SK-N-MC (cell line): ENCODE results near the gene CLIC5.

Experiments
- DNase-seq: peaks from one replicate; pipeline ENCODE4 v3.0.0-alpha.2; 2011; ENCODE audit warnings: low read depth, low spot score
- H3K27ac ChIP-seq: fragments of 200-600 bp; sonication (generic); 2 replicates; pipeline ENCODE4 v1.5.1; 2016; ENCODE audit warnings: mixed run types
- H3K36me3 ChIP-seq: fragments of 200-600 bp; sonication (generic); 2 replicates; pipeline ENCODE4 v1.6.1; 2017; ENCODE audit warnings: antibody characterized with exemption, low read length, mixed read lengths; ENCODE audit not compliant: insufficient read depth
- H3K4me3 ChIP-seq: fragments of 200-600 bp; sonication (generic); 2 replicates; pipeline ENCODE4 v1.5.1; 2016
- H3K9ac ChIP-seq: fragments of 200-600 bp; sonication (generic); 2 replicates; pipeline ENCODE4 v1.8.0; 2017; ENCODE audit warnings: mixed run types, mixed read lengths; ENCODE audit not compliant: insufficient read length
- H3K9me3 ChIP-seq: fragments of 200-600 bp; sonication (generic); 2 replicates; pipeline ENCODE4 v1.6.1; 2017; ENCODE audit warnings: low read depth, mild to moderate bottlenecking, antibody characterized with exemption, low read length, moderate library complexity, mixed read lengths
- EZH2 ChIP-seq: fragments of 200-600 bp; sonication (generic); IDR thresholded peaks from one replicate; pipeline ENCODE4 v1.6.1; 2017; ENCODE audit warnings: antibody characterized with exemption
- FOXP2 ChIP-seq: optimal IDR thresholded peaks from 2 replicates; pipeline ENCODE3; 2011; ENCODE audit warnings: mild to moderate bottlenecking, moderate library complexity; ENCODE audit not compliant: insufficient read depth; ENCODE audit errors: extremely low read length, control extremely low read depth
- POLR2AphosphoS5 ChIP-seq: IDR thresholded peaks from 2 replicates; pipeline ENCODE4 v1.6.1; 2012; ENCODE audit warnings: mild to moderate bottlenecking, low read depth, low read length, borderline replicate concordance

CLIC5 gene

GRCh38 chr6:46054516-46054915 lies 38.9 kb upstream of the CLIC5 start:
- H3K27ac ChIP-seq = no peak overlapping the region
- no peaks in the 10 kb centered on the region for H3K36me3 ChIP-seq
- no peak overlapping the region for H3K4me3 ChIP-seq
- no peak overlapping the region for H3K9ac ChIP-seq
- no peak for TF ChIP-seq EZH2
- no peak for TF ChIP-seq FOXP2
- TF ChIP-seq POLR2AphosphoS5 = no peak
- no peak for DNase-seq
- no peaks in the 10 kb centered on the region for H3K9me3 ChIP-seq

- H3K36me3 ChIP-seq = no peaks in the 10 kb centered on the region
- TF ChIP-seq EZH2 = no peak
- no peak for TF ChIP-seq FOXP2
- TF ChIP-seq POLR2AphosphoS5 = no peak
- H3K27ac ChIP-seq = no peak overlapping the region
- no peak overlapping the region for H3K9ac ChIP-seq
- H3K4me3 ChIP-seq = no peak overlapping the region
- no peak for DNase-seq
- no peaks in the 10 kb centered on the region for H3K9me3 ChIP-seq
These were observed 37.6 kb upstream of the CLIC5 start for GRCh38 chr6:46053039-46053933.

GRCh38 chr6:46052479-46052878 lies 36.8 kb upstream of the CLIC5 start:
- TF ChIP-seq FOXP2 (no peak), POLR2AphosphoS5 (no peak), EZH2 (no peak)
- Histone ChIP-seq H3K9ac (no peak overlapping the region), H3K36me3 (no peaks in the 10 kb centered on the region), H3K4me3 (no peak overlapping the region), H3K9me3 (no peaks in the 10 kb centered on the region), H3K27ac (no peak overlapping the region)
- DNase-seq = no peak

- Histone ChIP-seq H3K9me3 (no peaks in the 10 kb centered on the region), H3K36me3 (no peaks in the 10 kb centered on the region), H3K27ac (no peak overlapping the region), H3K4me3 (no peak overlapping the region), H3K9ac (no peak overlapping the region)
- TF ChIP-seq EZH2 (no peak), FOXP2 (no peak), POLR2AphosphoS5 (no peak)
- no peak for DNase-seq
These were observed 36.3 kb upstream of the CLIC5 start for GRCh38 chr6:46051962-46052361.

- Histone ChIP-seq H3K36me3 (no peaks in the 10 kb centered on the region), H3K9ac (no peak overlapping the region), H3K27ac (no peak overlapping the region), H3K9me3 (no peaks in the 10 kb centered on the region), H3K4me3 (no peak overlapping the region)
- TF ChIP-seq EZH2 (no peak), POLR2AphosphoS5 (no peak), FOXP2 (no peak)
- DNase-seq = no peak
These were observed 35.3 kb upstream of the CLIC5 start for GRCh38 chr6:46050845-46051405.

GRCh38 chr6:46048646-46049297 lies 33.1 kb upstream of the CLIC5 start:
- H3K36me3 ChIP-seq = no peaks in the 10 kb centered on the region
- no peak overlapping the region for H3K9ac ChIP-seq
- no peak overlapping the region for H3K27ac ChIP-seq
- no peak overlapping the region for H3K4me3 ChIP-seq
- TF ChIP-seq FOXP2 (no peak), EZH2 (no peak), POLR2AphosphoS5 (no peak)
- DNase-seq = no peak
- H3K9me3 ChIP-seq = no peaks in the 10 kb centered on the region

GRCh38 chr6:46046558-46047174 lies 31.0 kb upstream of the CLIC5 start:
- TF ChIP-seq EZH2 (no peak), FOXP2 (no peak), POLR2AphosphoS5 (no peak)
- no peak overlapping the region for H3K27ac ChIP-seq
- H3K36me3 ChIP-seq = no peaks in the 10 kb centered on the region
- no peaks in the 10 kb centered on the region for H3K9me3 ChIP-seq
- no peak overlapping the region for H3K4me3 ChIP-seq
- no peak for DNase-seq
- no peak overlapping the region for H3K9ac ChIP-seq

- H3K27ac ChIP-seq = no peak overlapping the region
- H3K9ac ChIP-seq = no peak overlapping the region
- no peaks in the 10 kb centered on the region for H3K9me3 ChIP-seq
- TF ChIP-seq FOXP2 (no peak), EZH2 (no peak), POLR2AphosphoS5 (no peak)
- DNase-seq = no peak
- no peaks in the 10 kb centered on the region for H3K36me3 ChIP-seq
- no peak overlapping the region for H3K4me3 ChIP-seq
These were observed 29.4 kb upstream of the CLIC5 start for GRCh38 chr6:46044881-46045617.
